HepG2 (cell line): ENCODE results near the gene UBAP2.

Experiments used
- CTCF ChIP-seq: sonication (generic); formaldehyde crosslinking; IDR thresholded peaks from 2 replicates; pipeline ENCODE4 v1.5.0; 2020; ENCODE audit warnings: mild to moderate bottlenecking, missing genetic modification reagents, moderate library complexity
- FOXK2 ChIP-seq: fragments of 450-650 bp; IDR thresholded peaks from 2 replicates; pipeline ENCODE4 v1.6.1; 2016
- KDM6A ChIP-seq: IDR thresholded peaks from 2 replicates; pipeline ENCODE4 v1.6.1; 2016; ENCODE audit warnings: low read depth
- KLF13 ChIP-seq: sonication (generic); formaldehyde crosslinking; IDR thresholded peaks from 2 replicates; pipeline ENCODE4 v1.4.0; 2020; ENCODE audit warnings: mild to moderate bottlenecking, missing genetic modification reagents
- NCOR1 ChIP-seq: fragments of 200-600 bp; sonication (generic); IDR thresholded peaks from 2 replicates; pipeline ENCODE4 v1.7.0; 2017; ENCODE audit warnings: antibody characterized with exemption, low read length, borderline replicate concordance

DNA sequence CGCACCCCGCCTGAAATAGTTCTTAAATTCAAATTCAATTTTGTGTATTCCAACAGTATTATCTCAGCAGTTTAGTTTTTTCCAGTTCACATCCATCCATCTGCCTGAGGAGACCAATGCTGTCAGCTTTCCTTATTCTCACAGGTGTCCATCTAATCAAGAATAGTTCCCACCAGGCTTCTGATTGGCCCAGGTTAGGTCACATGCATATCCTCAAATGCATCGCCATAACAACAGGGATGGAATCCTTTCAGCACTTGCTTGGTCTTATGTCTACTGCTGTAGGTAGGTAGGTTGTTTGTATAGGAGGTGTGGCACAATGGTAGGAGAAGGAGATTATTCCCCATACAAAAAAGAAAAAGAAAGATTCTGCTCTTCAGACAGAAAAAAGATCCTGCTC lies 140.6 kb downstream of the UBAP2 start:
- TF ChIP-seq FOXK2 (no peak), NCOR1 (no peak), KLF13 (CRISPR knock-in tag) (no peak), KDM6A (no peak), CTCF (no peak)
